G401 (cell line): Measurements from ENCODE around the gene HNRNPF. TPM values are rescaled to one million over a fixed set of nuclear protein-coding genes. Genes with fewer than 3 reads are reported as not detected.
"Not testable (repeated sequence)": the region's sequence is repeated elsewhere in the genome, so short reads cannot be mapped to it uniquely, and the experiment has no call there.

Source experiments
- DNase-seq: peaks from one replicate; pipeline ENCODE4 v3.0.0-alpha.2; 2015; ENCODE audit warnings: low spot score
- in situ Hi-C: cut with HindIII; loops from 2 replicates; pipeline ENCODE4 v1.10.0; 2016; ENCODE audit warnings: low sequenced_read_pairs, mixed read lengths
- total RNA-seq: library from RNA; depleted of rRNA; stranded (reverse); fragments of >200 nt; shearing (Covaris generic); gene quantifications from 2 replicates; pipeline ENCODE4 v1.2.3, GENCODE V29; 2014; rRNA removed

The HNRNPF gene, protein sequence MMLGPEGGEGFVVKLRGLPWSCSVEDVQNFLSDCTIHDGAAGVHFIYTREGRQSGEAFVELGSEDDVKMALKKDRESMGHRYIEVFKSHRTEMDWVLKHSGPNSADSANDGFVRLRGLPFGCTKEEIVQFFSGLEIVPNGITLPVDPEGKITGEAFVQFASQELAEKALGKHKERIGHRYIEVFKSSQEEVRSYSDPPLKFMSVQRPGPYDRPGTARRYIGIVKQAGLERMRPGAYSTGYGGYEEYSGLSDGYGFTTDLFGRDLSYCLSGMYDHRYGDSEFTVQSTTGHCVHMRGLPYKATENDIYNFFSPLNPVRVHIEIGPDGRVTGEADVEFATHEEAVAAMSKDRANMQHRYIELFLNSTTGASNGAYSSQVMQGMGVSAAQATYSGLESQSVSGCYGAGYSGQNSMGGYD
- 344 and 404 TPM in 2 replicates for total RNA-seq

DNA sequence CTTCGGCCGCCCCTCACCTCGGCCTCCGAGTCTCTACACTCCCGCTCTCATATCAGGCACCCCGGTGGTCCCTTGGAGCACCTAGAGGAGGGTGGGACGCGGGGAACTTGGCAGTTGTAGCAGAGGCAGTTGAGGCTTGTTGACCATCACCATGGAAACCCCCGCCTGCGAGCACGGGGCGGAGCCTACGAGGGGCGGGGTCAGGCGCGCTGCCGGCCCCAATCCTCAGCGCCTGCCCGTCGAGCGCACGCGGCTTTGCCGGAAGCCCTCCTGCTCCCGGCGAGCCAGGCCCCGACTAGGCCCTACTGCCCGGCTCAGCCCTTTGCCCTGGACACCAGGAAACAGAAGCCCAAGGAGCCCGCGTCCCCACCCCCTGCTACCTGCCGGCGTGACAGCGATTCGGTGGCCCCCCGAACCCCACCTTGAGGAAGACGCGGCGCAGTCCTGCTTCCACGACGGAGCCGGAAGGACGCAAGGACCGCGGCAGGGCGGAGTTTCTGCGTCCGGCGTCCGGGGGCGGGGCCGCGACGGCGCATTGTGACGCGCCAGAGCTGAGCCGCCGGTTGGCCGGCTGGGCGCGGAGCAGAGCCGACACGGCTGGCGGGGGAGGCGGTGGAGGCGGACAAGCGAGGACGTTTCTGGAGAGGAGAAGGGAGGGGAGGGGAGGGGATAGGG is at the start of gene HNRNPF:
Gene HNRNPF (minus strand): TSS at position 477 of the 675 bp plus-strand sequence. CDS start 21,302 bp downstream, outside the sequence.
- in situ Hi-C loops, result no loop called here
- peak; percentile 96 for DNase-seq

DNA sequence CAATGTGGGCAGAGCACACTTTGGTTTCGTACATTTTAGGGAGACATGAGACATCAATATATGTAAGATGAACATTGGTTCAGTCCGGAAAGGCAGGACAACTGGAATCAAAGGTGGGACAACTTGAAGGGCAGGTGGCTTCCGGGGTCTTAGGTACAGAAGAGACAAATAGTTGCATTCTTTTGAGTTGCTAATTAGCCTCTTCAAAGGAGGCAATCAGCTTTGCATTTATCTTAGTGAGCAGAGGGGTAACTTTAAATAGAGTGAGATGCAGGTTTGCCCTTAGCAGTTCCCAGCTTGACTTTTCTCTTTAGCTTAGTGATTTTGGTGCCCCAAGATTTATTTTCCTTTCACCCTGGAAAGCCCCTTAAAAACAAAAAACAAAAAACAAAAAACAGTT is 49.2 kb upstream of the HNRNPF start:
- in situ Hi-C loops, result no loop called here
- no peak for DNase-seq

DNA sequence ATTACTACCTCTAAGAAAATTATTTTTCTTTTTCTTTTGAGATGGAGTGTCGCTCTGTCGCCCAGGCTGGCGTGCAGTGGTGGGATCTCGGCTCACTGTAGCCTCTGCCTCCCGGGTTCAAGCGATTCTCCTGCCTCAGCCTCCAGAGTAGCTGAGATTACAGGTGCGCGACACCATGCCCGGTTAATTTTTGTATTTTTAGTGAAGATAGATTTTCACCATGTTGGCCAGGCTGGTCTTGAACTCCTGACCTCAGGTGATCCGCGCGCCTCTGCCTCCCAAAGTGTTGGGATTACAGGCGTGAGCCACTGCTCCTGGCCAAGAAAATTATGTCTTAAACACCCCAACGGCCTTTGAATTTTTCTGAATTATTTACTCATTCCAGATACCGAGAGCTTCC is 47.6 kb upstream of the HNRNPF start:
- DNase-seq, in situ Hi-C loops: not testable (repeated sequence)

DNA sequence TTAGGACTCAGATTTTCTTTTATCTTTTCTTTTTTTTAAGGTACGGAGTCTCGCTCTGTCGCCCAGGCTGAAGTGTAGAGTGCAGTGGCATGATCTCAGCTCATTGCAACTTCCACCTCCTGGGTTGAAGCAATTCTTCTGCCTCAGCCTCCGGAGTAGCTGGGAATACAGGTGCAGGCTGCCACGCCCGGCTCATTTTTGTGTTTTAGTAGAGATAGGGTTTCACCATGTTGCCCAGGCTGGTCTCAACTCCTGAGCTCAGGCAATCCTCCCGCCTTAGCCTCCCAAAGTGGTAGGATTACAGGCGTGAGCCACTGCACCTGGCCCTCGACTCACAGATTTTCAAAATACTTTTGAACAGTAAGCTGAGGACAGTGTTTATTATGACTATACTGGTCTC is 45.0 kb upstream of the HNRNPF start:
- in situ Hi-C loops, DNase-seq: not testable (repeated sequence)

DNA sequence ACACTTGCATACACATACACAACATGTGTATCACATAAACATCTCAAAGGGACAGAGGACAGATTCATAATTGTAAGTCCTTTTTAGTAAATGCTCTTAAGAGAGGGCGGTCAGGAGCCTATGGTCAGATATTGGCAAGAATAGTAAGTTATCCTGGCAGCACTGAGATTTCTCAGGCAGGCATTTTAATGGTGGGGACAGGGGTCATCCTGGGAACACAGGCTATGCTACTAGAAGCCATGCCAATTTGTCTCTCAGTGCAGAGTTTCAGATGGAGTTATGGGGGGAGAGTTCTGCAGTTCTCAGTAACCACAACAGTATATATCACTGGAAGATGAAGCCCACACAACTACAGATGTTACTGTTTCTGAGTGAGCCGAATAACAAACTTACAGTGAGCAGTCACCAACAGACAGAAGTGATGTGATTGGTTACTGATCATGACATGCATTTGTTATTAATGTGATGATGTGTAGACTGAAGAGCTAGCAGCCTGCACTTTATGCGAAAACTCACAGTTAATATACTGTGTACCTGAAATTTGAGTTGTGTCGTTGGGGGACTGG is 44.4 kb upstream of the HNRNPF start:
- no peak for DNase-seq
- in situ Hi-C loops, result no loop called here

DNA sequence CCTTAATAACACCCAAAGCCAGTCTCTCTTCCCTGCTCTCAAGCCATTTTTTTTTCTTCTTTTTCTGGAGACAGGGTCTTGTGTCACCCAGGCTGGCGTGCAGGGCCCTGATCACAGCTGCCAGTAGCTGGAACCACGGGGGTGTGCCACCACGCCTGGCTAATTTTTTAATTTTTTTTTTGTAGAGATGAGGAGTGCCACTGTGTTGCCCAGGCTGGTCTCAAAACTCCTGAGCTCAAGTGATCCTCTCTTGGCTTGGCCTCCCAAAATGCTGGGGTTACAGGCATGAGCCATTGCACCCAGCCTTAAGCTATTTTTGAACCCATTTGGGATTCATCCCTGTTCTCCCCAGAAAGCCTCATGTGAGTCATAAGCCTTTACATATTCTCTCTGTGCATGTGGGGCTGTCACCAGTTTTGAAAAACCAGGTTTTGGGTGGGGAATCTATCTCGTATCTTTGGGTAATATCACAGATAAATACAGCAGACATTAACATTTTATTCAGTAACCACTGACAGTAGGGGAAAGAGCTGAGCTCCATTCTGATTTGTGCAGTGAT is 43.4 kb upstream of the HNRNPF start:
- in situ Hi-C loops, result no loop called here

DNA sequence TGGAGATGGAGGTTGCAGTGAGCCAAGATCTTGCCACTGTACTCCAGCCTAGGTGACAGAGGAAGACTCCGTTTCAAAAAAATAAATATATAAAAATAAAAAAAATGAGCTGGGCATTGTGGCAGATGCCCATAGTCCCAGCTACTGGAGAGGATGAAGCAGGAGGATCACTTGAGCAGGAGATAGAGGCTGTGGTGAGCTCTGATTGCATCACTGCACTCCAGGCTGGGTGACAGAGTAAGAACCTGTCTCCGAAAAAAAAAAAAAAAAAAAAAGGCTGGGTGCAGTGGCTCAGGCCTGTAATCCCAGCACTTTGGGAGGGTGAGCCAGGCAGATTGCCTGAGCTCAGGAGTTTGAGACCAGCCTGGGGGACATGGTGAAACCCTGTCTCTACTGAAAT is 39.8 kb upstream of the HNRNPF start:
- in situ Hi-C loops, result no loop called here
- DNase-seq, result no peak

More for the DNA sequence above, 43.4 kb upstream of the HNRNPF start:
- no peak for DNase-seq

DNA sequence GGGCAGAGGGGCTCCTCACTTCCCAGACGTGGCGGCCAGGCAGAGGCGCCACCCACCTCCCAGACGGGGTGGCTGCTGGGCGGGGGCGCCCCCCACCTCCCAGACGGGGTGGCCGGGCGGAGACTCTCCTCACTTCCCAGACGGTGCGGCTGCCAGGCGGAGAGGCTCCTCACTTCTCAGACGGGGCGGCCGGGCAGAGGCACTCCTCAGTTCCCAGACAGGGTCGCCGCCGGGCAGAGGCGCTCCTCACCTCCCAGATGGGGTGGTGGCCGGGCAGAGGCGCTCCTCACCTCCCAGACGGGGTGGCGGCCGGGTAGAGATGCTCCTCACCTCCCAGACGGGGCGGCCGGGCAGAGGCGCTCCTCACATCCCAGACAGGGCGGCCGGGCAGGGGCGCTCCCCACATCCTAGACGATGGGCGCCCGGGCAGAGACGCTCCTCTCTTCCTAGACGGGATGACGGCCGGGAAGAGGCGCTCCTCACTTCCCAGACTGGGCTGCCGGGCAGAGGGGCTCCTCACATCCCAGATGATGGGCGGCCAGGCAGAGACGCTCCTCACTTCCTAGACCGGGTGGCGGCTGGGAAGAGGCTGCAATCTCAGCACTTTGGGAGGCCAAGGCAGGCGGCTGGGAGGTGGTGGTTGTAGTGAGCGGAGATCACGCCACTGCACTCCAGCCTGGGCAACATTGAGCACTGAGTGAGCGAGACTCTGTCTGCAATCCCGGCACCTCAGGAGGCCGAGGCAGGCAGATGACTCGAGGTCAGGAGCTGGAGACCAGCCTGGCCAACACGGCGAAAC is 37.4 kb upstream of the HNRNPF start:
- DNase-seq, result not testable (repeated sequence)

DNA sequence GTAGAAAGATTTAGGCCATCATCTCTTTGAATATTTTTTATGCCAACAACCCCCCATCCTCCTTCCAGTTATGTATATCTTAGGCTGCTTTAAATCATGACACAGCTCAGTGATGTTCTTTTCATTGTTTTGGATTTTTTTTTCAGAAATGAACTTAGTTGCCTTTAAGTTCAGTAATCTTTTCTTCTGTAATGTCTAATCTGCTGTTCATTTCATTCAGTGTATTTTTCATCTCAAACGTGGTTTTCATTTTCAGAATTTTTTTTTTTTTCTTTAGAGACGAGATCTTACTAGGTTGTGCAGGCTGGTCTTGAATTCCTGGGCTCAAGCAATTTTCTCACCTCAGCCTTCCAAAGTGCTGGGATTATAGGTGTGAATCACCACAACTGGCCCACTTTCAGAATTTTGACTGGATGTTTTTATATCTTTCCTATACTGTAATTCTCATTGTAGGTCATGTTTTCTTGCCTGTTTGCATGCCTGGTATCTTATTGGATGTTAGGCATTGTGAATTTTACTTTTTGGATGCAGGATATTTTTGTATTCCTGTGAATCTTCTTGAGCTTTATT is 36.0 kb upstream of the HNRNPF start:
- in situ Hi-C loops, result no loop called here

More for the DNA sequence above, 37.4 kb upstream of the HNRNPF start:
- in situ Hi-C loops, result not testable (repeated sequence)

DNA sequence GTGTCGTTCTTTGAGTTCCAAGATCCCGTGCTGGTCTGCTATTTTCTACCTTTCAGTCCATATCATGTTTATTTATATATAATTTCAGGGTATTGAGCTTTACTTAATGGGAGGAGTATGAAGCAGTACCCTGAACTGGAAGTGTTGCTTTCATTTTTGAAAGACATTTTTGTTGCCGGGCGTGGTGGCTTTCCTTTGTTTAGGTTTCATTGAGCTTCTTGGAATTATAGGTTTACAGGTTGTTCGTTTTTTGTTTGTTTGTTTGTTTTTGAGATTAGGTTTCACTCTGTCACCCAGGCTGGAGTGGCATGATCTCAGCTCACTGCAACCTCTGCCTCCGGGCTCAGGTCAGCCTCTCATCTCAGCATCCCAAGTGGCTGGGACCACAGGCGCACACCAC is 35.3 kb upstream of the HNRNPF start:
- DNase-seq, result no peak
- in situ Hi-C loops, result no loop called here

More for the DNA sequence above, 36.0 kb upstream of the HNRNPF start:
- DNase-seq, result no peak

DNA sequence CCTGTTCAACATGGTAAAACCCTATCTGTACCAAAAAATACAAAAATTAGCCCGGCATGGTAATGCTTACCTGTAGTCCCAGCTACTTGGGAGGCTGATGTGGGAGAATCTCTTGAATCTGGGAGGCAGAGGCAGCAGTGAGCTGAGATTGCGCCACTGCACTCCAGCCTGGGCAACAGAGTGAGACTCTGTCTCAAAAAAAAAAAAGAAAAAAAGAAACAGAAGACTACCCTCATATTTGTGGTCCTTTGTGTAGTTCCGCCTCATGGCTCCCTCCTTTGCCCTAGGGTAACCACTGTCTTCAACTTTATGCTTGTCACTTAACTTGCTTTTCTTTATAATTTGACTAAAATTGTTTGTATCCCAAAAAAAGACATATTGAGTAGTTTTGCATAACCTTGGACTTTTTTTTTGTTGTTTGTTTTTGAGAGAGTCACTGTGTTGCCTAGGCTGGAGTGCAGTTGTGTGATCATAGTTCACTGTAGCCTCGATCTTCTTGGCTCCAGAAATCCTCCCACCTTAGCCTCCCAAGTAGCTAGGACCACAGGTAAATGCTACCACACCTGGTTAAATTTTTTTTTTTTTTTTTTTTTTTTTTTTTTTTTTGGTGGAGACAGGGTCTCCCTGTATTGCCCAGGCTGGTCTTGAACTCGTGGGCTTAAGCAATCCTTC is 31.6 kb upstream of the HNRNPF start:
- no peak for DNase-seq
- in situ Hi-C loops, result no loop called here

DNA sequence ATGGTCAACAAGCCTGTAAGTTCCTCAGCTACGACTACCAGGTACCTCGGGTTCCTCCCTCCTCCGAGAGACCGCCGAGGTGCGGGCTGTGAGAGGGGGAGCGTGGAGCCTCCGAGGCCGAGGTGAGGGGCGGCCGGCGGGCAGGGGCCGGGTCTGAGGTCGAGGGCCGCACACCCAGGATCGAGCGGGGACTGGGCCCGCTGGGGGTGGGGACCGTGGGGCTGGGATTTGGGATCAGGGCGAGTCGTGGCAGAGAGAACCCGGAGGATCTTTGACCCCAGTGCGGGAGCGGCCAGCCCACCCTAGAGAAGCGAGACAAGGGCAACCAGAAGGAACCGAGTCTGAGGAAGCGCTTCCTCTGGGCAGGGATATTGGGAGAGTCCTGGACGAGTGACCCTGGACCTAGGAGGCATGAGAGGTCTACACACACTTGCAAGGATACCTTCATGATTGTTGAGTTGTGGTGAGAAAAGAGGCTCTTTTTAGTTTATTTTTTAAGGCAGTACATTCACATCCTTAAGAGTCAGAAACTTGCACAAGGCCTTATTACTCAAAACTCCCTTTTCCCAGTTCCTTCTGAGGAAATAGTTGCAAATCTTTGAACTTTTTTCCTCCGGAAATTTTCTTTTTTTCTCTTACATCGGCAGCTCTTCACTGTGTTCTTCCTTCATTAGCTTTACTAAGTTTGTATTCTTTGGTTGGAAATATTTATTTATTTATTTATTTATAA is 28.3 kb upstream of the HNRNPF start:
- in situ Hi-C loops, result no loop called here
- peak; percentile 34 for DNase-seq

DNA sequence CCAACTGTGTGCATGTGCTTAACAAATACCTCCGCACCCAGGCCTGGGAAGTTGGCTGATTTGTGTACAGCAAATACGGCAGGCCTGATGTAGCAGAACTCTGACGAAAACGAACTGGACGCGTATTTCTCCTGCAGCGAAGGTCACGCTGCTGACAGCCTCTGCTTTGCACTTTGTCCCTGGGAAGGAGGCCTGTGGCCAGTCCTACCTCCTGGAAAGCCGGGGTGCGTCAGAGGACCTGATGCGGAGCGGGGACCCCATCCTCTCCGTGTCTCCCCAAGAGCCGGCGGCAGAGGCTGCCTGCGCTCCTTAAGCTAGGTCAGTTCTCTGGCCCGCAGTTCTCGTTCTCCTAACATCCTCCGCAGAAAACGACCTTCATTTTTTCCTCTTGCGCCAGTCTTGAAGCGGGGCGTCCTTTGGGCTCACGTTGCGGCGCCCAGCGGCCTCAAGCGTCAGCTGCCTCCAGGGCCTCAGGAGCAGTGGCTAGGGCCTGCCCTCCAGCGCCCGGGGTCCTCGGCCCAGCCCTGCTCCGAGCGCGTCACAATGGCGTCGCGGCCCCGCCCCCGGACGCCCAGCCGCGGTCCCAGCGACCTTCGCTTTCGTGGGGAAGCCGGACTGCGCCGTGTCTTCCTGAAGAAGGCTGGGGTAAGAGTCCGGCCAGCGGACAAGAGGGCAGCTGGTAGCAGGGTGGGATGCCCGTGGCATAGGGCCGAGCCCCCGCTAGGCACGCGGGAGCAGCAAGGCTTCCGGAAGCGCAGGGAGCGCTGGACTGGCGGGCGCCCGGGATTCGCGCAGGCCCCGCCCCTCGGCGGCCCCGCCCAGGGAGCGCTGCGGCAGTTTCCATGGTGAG is 27.5 kb upstream of the HNRNPF start, which contains the start of gene ZNF487:
Gene ZNF487 (plus strand): TSS at position 821 of the 850 bp plus-strand sequence. CDS start 38,703 bp downstream, outside the sequence.
- in situ Hi-C loops, result no loop called here
- DNase-seq, result peak; percentile 89

DNA sequence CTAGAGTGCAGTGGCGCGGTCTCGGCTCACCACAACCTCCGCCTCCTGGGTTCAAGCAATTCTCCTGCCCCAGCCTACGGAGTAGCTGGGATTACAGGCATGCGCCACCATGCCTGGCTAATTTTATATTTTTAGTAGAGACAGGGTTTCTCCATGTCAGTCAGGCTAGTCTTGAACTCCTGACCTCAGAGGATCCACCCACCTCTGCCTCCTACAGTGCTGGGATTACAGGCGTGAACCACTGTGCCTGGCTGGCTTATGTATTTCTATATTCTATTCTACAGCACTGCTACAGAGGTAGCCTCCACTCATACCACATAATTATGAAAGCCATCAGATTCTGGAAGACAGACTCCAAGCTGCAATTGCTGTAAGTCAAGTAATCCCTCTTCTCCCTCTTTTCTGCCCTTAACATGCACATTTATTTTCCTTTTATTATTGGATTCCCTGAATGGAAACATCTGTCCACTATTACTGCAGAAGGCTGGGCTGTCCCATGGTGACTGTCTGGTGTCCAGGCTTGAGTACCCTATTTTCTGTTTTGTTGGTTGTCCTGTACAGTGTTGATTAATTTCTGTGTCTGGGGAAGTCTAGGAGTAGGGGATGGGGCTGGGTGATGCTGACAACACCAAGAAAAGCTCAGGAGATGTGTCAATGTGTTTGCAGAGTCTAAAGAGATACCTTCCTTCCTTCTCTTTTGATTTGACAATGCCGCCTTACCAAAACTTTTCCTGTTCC is 22.1 kb upstream of the HNRNPF start:
- no peak for DNase-seq
- in situ Hi-C loops, result no loop called here

DNA sequence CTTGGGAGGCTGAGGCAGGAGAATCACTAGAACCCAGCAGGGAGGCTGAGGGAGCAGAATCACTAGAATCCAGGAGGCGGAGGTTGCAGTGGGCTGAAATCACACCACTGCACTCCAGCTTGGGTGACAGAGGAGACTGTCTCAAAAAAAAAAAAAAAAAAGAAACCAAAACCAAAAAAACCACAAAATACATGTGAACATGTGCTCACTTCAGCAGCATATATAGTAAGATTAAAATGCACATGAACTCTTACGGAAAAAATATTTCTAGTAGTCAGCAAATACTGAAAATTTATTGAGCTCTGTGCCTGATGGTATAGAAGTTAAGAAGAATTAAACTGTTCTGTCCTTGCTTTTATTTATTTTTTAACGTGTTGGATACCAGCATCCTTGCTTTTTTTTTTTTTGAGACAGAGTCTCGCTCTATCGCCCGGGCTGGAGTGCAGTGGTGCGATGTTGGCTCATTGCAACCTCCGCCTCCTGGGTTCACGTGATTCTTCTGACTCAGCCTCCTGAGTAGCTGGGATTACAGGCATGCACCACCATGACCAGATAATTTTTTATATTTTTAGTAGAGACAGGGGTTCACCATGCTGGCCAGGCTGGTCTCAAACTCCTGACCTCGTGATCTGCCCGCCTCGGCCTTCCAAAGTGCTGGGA is 18.3 kb upstream of the HNRNPF start:
- no peak for DNase-seq
- in situ Hi-C loops, result no loop called here
